ENCODE data around the gene ZRANB2.

Gene ZRANB2

DNA sequence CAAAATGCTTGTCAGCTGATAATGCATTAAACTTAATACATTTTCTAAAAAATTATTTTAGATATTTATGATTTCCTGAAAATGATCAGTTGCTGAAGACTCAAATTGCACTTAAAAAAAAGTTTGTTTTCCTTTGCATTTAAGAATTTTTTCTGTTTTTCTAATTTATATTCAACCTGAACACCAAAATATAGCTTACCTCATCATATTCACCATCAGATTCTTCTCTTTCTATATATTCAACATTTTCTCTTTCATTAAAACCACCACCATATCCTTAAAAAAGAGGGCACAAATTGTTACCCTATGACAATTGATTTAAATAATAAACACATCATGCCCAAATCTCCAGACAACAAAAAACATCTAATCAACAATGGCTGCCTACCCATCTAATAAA is 8.6 kb downstream of the ZRANB2 start:
- H3K4me3 ChIP-seq (replicated peaks in 1 of 2; ENCODE audit: low read depth in 2 of 2, low read length in 2 of 2): no peak overlapping the region
- no peak for DNase-seq (ENCODE audit: low read depth in 2 of 2)
- TF ChIP-seq, protein P1, sequence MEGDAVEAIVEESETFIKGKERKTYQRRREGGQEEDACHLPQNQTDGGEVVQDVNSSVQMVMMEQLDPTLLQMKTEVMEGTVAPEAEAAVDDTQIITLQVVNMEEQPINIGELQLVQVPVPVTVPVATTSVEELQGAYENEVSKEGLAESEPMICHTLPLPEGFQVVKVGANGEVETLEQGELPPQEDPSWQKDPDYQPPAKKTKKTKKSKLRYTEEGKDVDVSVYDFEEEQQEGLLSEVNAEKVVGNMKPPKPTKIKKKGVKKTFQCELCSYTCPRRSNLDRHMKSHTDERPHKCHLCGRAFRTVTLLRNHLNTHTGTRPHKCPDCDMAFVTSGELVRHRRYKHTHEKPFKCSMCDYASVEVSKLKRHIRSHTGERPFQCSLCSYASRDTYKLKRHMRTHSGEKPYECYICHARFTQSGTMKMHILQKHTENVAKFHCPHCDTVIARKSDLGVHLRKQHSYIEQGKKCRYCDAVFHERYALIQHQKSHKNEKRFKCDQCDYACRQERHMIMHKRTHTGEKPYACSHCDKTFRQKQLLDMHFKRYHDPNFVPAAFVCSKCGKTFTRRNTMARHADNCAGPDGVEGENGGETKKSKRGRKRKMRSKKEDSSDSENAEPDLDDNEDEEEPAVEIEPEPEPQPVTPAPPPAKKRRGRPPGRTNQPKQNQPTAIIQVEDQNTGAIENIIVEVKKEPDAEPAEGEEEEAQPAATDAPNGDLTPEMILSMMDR (IDR thresholded peaks at IDR 0.05; ENCODE audit: low read depth, low read length): no peak

DNA sequence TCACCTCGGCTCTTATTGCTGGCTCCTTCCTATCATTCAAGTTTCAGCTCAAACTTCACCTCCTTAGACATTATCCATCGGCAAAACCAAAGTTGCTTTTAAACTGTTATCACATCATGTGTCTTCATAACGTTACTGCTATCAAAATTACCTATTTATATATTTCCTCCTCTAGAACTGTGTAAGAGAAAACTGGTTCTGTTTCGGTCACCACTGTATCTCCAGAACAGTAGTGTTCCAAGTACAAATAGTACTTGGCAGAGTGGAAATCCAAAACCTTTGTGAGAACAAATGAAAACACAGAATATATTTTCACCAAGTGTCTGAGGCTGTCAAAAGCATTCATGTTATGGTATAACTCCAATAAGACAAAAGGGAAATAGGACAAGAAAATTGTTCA is 9.1 kb downstream of the ZRANB2 start:
- TF ChIP-seq, protein P1 (IDR thresholded peaks at IDR 0.05; ENCODE audit: low read depth, low read length): no peak
- no peak for DNase-seq (ENCODE audit: low read depth in 2 of 2)
- H3K4me3 ChIP-seq (replicated peaks in 1 of 2; ENCODE audit: low read depth in 2 of 2, low read length in 2 of 2): no peak overlapping the region

DNA sequence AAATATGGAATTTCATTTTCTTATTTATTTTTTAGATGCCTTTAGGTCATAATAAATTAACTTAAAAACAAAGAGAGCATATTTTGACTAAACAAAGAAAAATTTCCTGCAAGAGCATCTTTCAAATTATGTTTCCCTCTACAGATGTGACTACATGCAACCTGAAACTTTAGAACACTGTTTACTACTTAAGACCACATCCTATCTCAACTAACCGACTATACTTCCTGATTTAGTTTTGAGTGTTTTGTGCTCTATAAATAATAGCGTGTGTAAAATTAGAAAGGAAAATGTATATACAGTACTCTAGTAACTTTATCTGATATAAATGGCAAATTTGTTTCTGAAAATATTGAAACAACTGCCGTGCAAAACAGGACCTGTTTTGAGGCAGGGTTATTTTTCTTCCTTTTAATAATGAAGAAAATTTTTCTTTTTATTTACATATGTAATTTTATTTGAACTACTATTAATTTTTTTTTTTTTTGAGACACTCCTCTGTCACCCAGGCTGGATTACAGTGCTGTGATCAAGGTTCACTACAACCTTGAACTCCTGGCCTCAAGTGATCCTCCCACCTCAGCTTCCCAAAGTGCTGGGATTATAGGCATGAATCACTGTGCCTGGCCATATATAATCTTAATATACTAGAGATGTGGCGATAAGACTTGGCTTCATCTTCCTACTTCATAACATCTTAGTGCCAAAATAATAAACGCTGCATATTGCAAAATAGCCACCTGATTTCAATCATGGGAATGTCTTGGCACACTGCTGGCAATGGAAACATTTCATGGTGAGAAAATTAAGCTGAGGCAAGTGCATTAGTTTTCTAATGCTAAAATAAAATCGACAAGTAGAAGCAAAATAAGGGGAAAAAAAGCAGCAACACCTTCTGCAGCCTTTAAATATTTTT is 12.3 kb downstream of the ZRANB2 start:
- DNase-seq (ENCODE audit: low read depth in 2 of 2): no peak
- H3K4me3 ChIP-seq (replicated peaks in 1 of 2; ENCODE audit: low read depth in 2 of 2, low read length in 2 of 2): no peak overlapping the region
- TF ChIP-seq, protein P1 (IDR thresholded peaks at IDR 0.05; ENCODE audit: low read depth, low read length): no peak

DNA sequence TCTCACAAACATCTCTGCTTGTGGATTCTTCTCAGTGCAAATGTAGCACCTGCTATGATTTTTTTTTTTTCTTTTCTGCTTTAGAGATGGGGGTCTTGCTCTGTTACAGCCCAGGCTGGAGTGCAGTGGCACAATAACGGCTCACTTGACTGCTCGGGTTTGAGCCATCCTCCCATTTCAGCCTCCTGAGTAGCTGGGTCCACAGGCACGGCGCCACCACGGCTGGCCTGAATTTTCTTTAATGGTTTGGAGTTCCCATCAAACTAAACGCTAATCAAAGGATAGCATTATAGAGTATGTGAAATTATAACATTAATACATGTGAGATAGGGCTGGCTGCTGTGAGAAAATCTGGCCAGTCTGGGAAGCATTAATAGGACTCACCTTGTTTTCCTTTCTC is 26.0 kb downstream of the ZRANB2 start:
- H3K4me3 ChIP-seq (replicated peaks in 1 of 2; ENCODE audit: low read depth in 2 of 2, low read length in 2 of 2): no peak overlapping the region
- no peak for DNase-seq (ENCODE audit: low read depth in 2 of 2)
- TF ChIP-seq, protein P1 (IDR thresholded peaks at IDR 0.05; ENCODE audit: low read depth, low read length): no peak

DNA sequence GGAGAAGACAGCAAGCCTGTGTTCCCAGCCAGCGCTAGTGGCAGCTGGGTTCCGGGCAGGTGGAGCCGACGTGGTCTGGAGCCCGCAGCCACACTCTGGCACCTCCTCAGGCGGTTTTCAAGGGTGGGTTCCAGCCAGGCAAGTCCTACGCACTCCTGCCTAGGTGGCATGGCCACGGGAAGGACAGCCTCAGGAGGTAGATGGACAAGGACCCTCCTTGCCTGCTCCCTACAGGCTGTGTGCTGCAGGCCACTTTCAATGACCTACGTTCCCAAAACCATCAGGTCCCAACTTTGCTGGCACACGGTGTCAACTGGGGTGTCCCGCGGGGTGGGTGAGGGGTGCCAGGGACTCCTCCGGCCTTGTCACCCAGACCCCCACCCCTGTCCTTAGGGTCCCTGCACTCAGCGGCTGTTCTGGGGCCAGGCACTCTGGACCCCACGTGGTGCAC is 26.5 kb downstream of the ZRANB2 start:
- no peak for DNase-seq (ENCODE audit: low read depth in 2 of 2)
- no peak overlapping the region for H3K4me3 ChIP-seq (replicated peaks in 1 of 2; ENCODE audit: low read depth in 2 of 2, low read length in 2 of 2)
- TF ChIP-seq, protein P1 (IDR thresholded peaks at IDR 0.05; ENCODE audit: low read depth, low read length): no peak

DNA sequence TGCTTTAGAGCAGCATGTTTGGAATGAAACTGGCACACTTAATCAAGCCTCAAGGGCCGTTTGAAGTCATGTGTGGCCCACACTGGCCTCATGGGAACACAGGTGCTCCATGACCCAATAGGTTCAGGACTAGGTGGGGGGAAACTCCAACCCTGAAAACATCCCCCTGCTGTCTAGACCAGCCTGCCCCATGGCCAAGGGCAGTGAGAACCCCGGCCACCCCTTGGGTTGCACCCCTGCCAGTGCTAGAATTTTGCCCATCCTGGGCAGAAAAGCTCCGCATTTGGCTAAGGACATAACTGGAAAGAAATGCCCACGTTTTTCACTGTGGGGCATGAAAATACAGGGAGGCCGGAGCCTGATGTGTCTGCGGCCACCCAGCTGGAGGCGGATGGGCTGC is 27.1 kb downstream of the ZRANB2 start:
- TF ChIP-seq, protein P1 (IDR thresholded peaks at IDR 0.05; ENCODE audit: low read depth, low read length): no peak
- no peak overlapping the region for H3K4me3 ChIP-seq (replicated peaks in 1 of 2; ENCODE audit: low read depth in 2 of 2, low read length in 2 of 2)
- DNase-seq (ENCODE audit: low read depth in 2 of 2): no peak
